DOHH2 (cell line): Measurements from ENCODE around the gene RIPK1.
"Not testable (repeated sequence)": the region's sequence is repeated elsewhere in the genome, so short reads cannot be mapped to it uniquely, and the experiment has no call there.

ENCODE experiments used
- CTCF ChIP-seq: fragments of 200-600 bp; sonication (generic); IDR thresholded peaks from one replicate; pipeline ENCODE4 v1.5.1; 2014; ENCODE audit warnings: antibody characterized with exemption, mild to moderate bottlenecking, low read depth, low read length; ENCODE audit not compliant: poor library complexity, severe bottlenecking
- EZH2phosphoT487 ChIP-seq: fragments of 200-600 bp; sonication (generic); IDR thresholded peaks from 2 replicates; pipeline ENCODE4 v1.6.1; 2017; ENCODE audit warnings: borderline replicate concordance, mild to moderate bottlenecking, antibody characterized with exemption, low read length, moderate library complexity, mixed read lengths

- not testable (repeated sequence) for TF ChIP-seq CTCF, EZH2phosphoT487
Observed at GRCh38 chr6:3048009-3048408, 20.3 kb upstream of the RIPK1 start.
